Measurements from ENCODE around the gene RSPO4. TPM values are rescaled to one million over a fixed set of nuclear protein-coding genes. Genes with fewer than 3 reads are reported as not detected.

Gene RSPO4
- total RNA-seq, 2 donors from 2014 or later = 1.8 TPM; not detected in 1

- no peak overlapping the region for H3K4me3 ChIP-seq
- no peak for TF ChIP-seq POLR2A (IDR thresholded peaks at IDR 0.05)
- TF ChIP-seq CTCF (IDR thresholded peaks at IDR 0.05) = no peak
- no peak for TF ChIP-seq POLR2AphosphoS5 (IDR thresholded peaks at IDR 0.05)
- H3K9me3 ChIP-seq = no peaks in the 10 kb centered on the region
- DNase-seq (ENCODE audit: low spot score) = no peak
- no peak overlapping the region for H3K27ac ChIP-seq
- H3K4me1 ChIP-seq (replicated peaks) = no peaks in the 10 kb centered on the region
- intact Hi-C loops (cut with DNase I) = no loop called here
- H3K36me3 ChIP-seq = no peaks in the 10 kb centered on the region
- WGBS = 80% methylated on average over 6 of the region's 6 CpGs
- H3K27me3 ChIP-seq (replicated peaks; ENCODE audit: insufficient read depth) = peaks cover 2% of the 10 kb centered on the region
Observed at GRCh38 chr20:998231-998830, 3.8 kb downstream of the RSPO4 start.

GRCh38 chr20:997486-997885 lies 4.6 kb downstream of the RSPO4 start:
- WGBS = 82% methylated on average over 6 of the region's 6 CpGs
- no peaks in the 10 kb centered on the region for H3K9me3 ChIP-seq
- TF ChIP-seq CTCF (IDR thresholded peaks at IDR 0.05) = no peak
- TF ChIP-seq POLR2AphosphoS5 (IDR thresholded peaks at IDR 0.05) = no peak
- no peak for TF ChIP-seq POLR2A (IDR thresholded peaks at IDR 0.05)
- DNase-seq (ENCODE audit: low spot score) = no peak
- H3K27ac ChIP-seq = no peak overlapping the region
- intact Hi-C loops (cut with DNase I) = no loop called here
- no peaks in the 10 kb centered on the region for H3K36me3 ChIP-seq
- peaks cover 5% of the 10 kb centered on the region for H3K27me3 ChIP-seq (replicated peaks; ENCODE audit: insufficient read depth)
- H3K4me1 ChIP-seq (replicated peaks) = no peaks in the 10 kb centered on the region
- no peak overlapping the region for H3K4me3 ChIP-seq

GRCh38 chr20:997016-997415 lies 5.1 kb downstream of the RSPO4 start:
- Histone ChIP-seq H3K36me3 (no peaks in the 10 kb centered on the region), H3K4me3 (no peak overlapping the region), H3K4me1 (replicated peaks) (no peaks in the 10 kb centered on the region), H3K27me3 (replicated peaks; ENCODE audit: insufficient read depth) (peaks cover 5% of the 10 kb centered on the region), H3K9me3 (no peaks in the 10 kb centered on the region), H3K27ac (no peak overlapping the region)
- TF ChIP-seq CTCF (IDR thresholded peaks at IDR 0.05) = no peak
- no peak for TF ChIP-seq POLR2A (IDR thresholded peaks at IDR 0.05)
- TF ChIP-seq POLR2AphosphoS5 (IDR thresholded peaks at IDR 0.05) = no peak
- DNase-seq (ENCODE audit: low spot score) = no peak
- 88% methylated on average over 8 of the region's 8 CpGs for WGBS
- intact Hi-C loops (cut with DNase I) = no loop called here

- no peak for DNase-seq (ENCODE audit: low spot score)
- intact Hi-C loops (cut with DNase I) = no loop called here
- TF ChIP-seq POLR2AphosphoS5 (IDR thresholded peaks at IDR 0.05) (no peak), POLR2A (IDR thresholded peaks at IDR 0.05) (no peak), CTCF (IDR thresholded peaks at IDR 0.05) (no peak)
- Histone ChIP-seq H3K4me1 (replicated peaks) (no peaks in the 10 kb centered on the region), H3K9me3 (no peaks in the 10 kb centered on the region), H3K4me3 (no peak overlapping the region), H3K36me3 (no peaks in the 10 kb centered on the region), H3K27me3 (replicated peaks; ENCODE audit: insufficient read depth) (peaks cover 5% of the 10 kb centered on the region), H3K27ac (no peak overlapping the region)
- WGBS = 63% methylated on average over 8 of the region's 8 CpGs
Observed at GRCh38 chr20:995170-995569, 6.9 kb downstream of the RSPO4 start.

GRCh38 chr20:992801-993535 lies 9.1 kb downstream of the RSPO4 start:
- Histone ChIP-seq H3K4me3 (no peak overlapping the region), H3K9me3 (no peaks in the 10 kb centered on the region), H3K27me3 (replicated peaks; ENCODE audit: insufficient read depth) (peaks cover 5% of the 10 kb centered on the region), H3K36me3 (no peaks in the 10 kb centered on the region), H3K27ac (no peak overlapping the region), H3K4me1 (replicated peaks) (no peaks in the 10 kb centered on the region)
- WGBS = 84% methylated on average over 16 of the region's 16 CpGs
- intact Hi-C loops (cut with DNase I) = no loop called here
- no peak for TF ChIP-seq POLR2A (IDR thresholded peaks at IDR 0.05)
- no peak for DNase-seq (ENCODE audit: low spot score)
